Vagina (tissue), 2 donors: Measurements from ENCODE around the gene EIF2B4.

ENCODE experiments used
- POLR2A ChIP-seq, 2 donors: fragments of 450-650 bp; IDR thresholded peaks; one replicate each; pipeline ENCODE4 v1.6.1; 2017; ENCODE audit warnings: antibody characterized with exemption in 2 of 2, mild to moderate bottlenecking in 2 of 2, moderate library complexity in 2 of 2
- POLR2AphosphoS5 ChIP-seq, 2 donors: sonication (generic); formaldehyde crosslinking; IDR thresholded peaks; one replicate each; pipeline ENCODE4 v1.9.0; 2017; ENCODE audit warnings: antibody characterized with exemption in 2 of 2, mild to moderate bottlenecking in 2 of 2, low read depth in 1 of 2; ENCODE audit not compliant: insufficient read depth in 1 of 2
- TF ChIP-seq, protein P1 (sequence below), 3 experiments: fragments of 450-650 bp in 2 of 3; fragments of 200-600 bp in 1 of 3; sonication (generic) in 1 of 3; IDR thresholded peaks; one replicate each; pipeline ENCODE4 v1.5.1; 2017 to 2019; ENCODE audit warnings: antibody characterized with exemption in 3 of 3, mild to moderate bottlenecking in 2 of 3, moderate library complexity in 2 of 3

DNA sequence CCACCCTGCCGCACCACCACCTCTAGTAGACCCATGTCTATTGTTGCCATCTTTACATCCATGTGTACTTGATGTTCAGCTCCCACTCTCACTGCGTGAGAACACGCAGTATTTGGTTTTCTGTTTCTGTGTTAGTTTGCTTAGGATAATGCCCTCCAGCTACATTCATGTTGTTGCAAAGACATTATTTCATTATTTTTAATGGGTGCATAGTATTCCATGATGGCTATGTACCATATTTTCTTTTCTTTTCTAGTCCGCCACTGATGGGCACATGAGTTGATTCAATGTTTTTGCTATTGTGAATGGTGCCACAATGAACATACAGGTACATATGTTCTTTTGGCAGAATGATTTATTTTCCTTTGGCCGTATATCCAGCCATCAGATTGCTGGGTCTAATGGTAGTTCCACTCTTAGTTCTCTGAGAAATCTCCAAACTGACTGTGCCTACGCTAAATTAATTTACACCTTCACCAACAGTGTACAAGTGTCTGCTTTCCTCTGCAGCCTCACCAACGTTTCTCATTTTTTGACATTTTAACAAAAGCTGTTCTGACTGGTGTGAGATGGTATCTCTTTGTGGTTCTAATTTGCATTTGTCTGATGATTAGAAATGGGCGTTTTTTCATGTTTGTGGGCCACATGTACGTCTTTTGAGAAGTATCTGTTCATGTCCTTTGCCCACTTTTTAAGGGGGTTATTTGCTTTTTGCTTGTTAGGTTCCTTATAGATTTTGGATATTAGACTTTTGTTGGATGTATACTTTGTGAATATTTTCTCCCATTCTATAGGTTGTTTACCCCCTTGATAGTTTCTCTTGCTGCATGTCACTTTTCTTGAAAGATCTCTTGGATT, 20.9 kb upstream of the EIF2B4 start:
- TF ChIP-seq POLR2A (IDR thresholded peaks at IDR 0.05), result no peak
- TF ChIP-seq, protein P1, sequence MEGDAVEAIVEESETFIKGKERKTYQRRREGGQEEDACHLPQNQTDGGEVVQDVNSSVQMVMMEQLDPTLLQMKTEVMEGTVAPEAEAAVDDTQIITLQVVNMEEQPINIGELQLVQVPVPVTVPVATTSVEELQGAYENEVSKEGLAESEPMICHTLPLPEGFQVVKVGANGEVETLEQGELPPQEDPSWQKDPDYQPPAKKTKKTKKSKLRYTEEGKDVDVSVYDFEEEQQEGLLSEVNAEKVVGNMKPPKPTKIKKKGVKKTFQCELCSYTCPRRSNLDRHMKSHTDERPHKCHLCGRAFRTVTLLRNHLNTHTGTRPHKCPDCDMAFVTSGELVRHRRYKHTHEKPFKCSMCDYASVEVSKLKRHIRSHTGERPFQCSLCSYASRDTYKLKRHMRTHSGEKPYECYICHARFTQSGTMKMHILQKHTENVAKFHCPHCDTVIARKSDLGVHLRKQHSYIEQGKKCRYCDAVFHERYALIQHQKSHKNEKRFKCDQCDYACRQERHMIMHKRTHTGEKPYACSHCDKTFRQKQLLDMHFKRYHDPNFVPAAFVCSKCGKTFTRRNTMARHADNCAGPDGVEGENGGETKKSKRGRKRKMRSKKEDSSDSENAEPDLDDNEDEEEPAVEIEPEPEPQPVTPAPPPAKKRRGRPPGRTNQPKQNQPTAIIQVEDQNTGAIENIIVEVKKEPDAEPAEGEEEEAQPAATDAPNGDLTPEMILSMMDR (IDR thresholded peaks at IDR 0.05), result no peak
- no peak for TF ChIP-seq POLR2AphosphoS5 (IDR thresholded peaks at IDR 0.05; ENCODE audit: insufficient read depth in 1 of 2, low read depth in 1 of 2)
